Measurements from ENCODE around the gene NDUFS5.

DNA sequence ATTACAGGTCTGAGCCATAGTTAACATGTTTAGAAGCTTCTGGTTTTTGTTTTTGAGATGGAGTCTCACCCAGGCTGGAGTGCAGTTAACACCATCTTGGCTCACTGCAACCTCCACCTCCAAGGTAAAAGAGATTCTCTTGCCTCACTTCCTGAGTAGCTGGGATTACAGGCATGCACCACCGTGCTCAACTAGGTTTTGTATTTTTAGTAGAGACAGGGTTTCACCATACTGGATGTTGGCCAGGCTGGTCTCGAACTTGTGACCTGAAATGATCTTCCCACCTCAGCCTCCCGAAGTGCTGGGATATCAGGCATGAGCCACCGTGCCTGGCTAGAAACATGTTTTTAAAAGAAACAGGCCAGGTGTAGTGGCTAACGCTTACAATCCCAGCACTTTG lies 10.5 kb downstream of the NDUFS5 start:
- no peak for TF ChIP-seq NFIC (IDR thresholded peaks at IDR 0.05)
- TF ChIP-seq, protein P1, sequence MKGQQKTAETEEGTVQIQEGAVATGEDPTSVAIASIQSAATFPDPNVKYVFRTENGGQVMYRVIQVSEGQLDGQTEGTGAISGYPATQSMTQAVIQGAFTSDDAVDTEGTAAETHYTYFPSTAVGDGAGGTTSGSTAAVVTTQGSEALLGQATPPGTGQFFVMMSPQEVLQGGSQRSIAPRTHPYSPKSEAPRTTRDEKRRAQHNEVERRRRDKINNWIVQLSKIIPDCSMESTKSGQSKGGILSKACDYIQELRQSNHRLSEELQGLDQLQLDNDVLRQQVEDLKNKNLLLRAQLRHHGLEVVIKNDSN (IDR thresholded peaks at IDR 0.05), result no peak
- no peak for TF ChIP-seq RAD21 (IDR thresholded peaks at IDR 0.05; ENCODE audit: low read depth)
- TF ChIP-seq, protein P2, sequence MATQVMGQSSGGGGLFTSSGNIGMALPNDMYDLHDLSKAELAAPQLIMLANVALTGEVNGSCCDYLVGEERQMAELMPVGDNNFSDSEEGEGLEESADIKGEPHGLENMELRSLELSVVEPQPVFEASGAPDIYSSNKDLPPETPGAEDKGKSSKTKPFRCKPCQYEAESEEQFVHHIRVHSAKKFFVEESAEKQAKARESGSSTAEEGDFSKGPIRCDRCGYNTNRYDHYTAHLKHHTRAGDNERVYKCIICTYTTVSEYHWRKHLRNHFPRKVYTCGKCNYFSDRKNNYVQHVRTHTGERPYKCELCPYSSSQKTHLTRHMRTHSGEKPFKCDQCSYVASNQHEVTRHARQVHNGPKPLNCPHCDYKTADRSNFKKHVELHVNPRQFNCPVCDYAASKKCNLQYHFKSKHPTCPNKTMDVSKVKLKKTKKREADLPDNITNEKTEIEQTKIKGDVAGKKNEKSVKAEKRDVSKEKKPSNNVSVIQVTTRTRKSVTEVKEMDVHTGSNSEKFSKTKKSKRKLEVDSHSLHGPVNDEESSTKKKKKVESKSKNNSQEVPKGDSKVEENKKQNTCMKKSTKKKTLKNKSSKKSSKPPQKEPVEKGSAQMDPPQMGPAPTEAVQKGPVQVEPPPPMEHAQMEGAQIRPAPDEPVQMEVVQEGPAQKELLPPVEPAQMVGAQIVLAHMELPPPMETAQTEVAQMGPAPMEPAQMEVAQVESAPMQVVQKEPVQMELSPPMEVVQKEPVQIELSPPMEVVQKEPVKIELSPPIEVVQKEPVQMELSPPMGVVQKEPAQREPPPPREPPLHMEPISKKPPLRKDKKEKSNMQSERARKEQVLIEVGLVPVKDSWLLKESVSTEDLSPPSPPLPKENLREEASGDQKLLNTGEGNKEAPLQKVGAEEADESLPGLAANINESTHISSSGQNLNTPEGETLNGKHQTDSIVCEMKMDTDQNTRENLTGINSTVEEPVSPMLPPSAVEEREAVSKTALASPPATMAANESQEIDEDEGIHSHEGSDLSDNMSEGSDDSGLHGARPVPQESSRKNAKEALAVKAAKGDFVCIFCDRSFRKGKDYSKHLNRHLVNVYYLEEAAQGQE (IDR thresholded peaks at IDR 0.05; ENCODE audit: low read depth), result no peak
- TF ChIP-seq FOXM1 (IDR thresholded peaks at IDR 0.05; ENCODE audit: borderline replicate concordance, low read depth), result no peak
- TF ChIP-seq EP300 (IDR thresholded peaks at IDR 0.05; ENCODE audit: borderline replicate concordance), result no peak
- no peak for TF ChIP-seq CREB1 (IDR thresholded peaks at IDR 0.05; ENCODE audit: low read depth)
- TF ChIP-seq TAF1 (IDR thresholded peaks at IDR 0.05; ENCODE audit: low read depth), result no peak
- TF ChIP-seq, protein P3, sequence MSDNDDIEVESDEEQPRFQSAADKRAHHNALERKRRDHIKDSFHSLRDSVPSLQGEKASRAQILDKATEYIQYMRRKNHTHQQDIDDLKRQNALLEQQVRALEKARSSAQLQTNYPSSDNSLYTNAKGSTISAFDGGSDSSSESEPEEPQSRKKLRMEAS (IDR thresholded peaks at IDR 0.05), result no peak
- no peak for TF ChIP-seq YY1 (IDR thresholded peaks at IDR 0.05; ENCODE audit: low read depth)
- TF ChIP-seq CEBPB (IDR thresholded peaks at IDR 0.05), result no peak
- no peak for TF ChIP-seq TEAD4 (IDR thresholded peaks at IDR 0.05)
- TF ChIP-seq ZBTB7A (IDR thresholded peaks at IDR 0.05; ENCODE audit: low read depth), result no peak

Measured in Ishikawa (cell line).